ENCODE measurements around the gene PTPRG. TPM values are rescaled to one million over a fixed set of nuclear protein-coding genes. Genes with fewer than 3 reads are reported as not detected.

PTPRG gene
- total and polyA plus RNA-seq, 2 experiments from 2014 or later, result 24.4 to 131 TPM

- Histone ChIP-seq H3K79me2 (replicated peaks; ENCODE audit: insufficient read depth) (peaks cover 85% of the 10 kb centered on the region), H3K36me3 (ENCODE audit: insufficient read depth) (0 out of 2 replicates have a peak, but pooled peaks cover 5% of the 10 kb centered on the region), H3F3A (replicated peaks; ENCODE audit: low read depth) (no peaks in the 10 kb centered on the region), H3K4me2 (no peak overlapping the region), H4K20me1 (replicated peaks; ENCODE audit: insufficient read depth) (peaks cover 10% of the 10 kb centered on the region; the same call in 1 of the 2 replicates), H3K4me3 (no peak overlapping the region), H2AFZ (no peak overlapping the region), H3K4me1 (ENCODE audit: insufficient read depth) (peaks cover 38% of the 10 kb centered on the region), H3K27ac (ENCODE audit: low read depth) (peak overlapping the region; percentile 20; the same call in 1 of the 2 replicates), H3K27me3 (ENCODE audit: insufficient read depth) (no peaks in the 10 kb centered on the region), H3K9me2 (ENCODE audit: insufficient read depth) (peaks cover 9% of the 10 kb centered on the region; the same call in 1 of the 2 replicates)
- Mint-ChIP-seq H3K9me3 (peaks cover 7% of the 10 kb centered on the region; the same call in 1 of the 3 replicates), H3K4me3 (no peak overlapping the region), H3K27ac (no peak overlapping the region; the same call in 1 of the 2 replicates), H3K4me1 (peaks cover 68% of the 10 kb centered on the region), H3K27me3 (ENCODE audit: insufficient read depth, low read depth, poor library complexity) (peaks cover 6% of the 10 kb centered on the region), H3K36me3 (ENCODE audit: low read depth) (peaks cover 14% of the 10 kb centered on the region; the same call in 2 of the 3 replicates)
- TF ChIP-seq POLR2AphosphoS5 (IDR thresholded peaks at IDR 0.05; ENCODE audit: low read depth) (no peak), STAT1 (IDR thresholded peaks at IDR 0.05; ENCODE audit: unreplicated experiment) (no peak), NANOG (IDR thresholded peaks at IDR 0.05; ENCODE audit: borderline replicate concordance) (no peak), CREB1 (CRISPR knock-in tag; IDR thresholded peaks at IDR 0.05; ENCODE audit: low read depth) (no peak), EZH2 (IDR thresholded peaks at IDR 0.05; ENCODE audit: low read depth, unreplicated experiment) (no peak), ZNF114 (CRISPR knock-in tag; IDR thresholded peaks at IDR 0.05) (no peak), JUNB (IDR thresholded peaks at IDR 0.05; ENCODE audit: unreplicated experiment) (no peak)
- TF ChIP-seq, protein P1, sequence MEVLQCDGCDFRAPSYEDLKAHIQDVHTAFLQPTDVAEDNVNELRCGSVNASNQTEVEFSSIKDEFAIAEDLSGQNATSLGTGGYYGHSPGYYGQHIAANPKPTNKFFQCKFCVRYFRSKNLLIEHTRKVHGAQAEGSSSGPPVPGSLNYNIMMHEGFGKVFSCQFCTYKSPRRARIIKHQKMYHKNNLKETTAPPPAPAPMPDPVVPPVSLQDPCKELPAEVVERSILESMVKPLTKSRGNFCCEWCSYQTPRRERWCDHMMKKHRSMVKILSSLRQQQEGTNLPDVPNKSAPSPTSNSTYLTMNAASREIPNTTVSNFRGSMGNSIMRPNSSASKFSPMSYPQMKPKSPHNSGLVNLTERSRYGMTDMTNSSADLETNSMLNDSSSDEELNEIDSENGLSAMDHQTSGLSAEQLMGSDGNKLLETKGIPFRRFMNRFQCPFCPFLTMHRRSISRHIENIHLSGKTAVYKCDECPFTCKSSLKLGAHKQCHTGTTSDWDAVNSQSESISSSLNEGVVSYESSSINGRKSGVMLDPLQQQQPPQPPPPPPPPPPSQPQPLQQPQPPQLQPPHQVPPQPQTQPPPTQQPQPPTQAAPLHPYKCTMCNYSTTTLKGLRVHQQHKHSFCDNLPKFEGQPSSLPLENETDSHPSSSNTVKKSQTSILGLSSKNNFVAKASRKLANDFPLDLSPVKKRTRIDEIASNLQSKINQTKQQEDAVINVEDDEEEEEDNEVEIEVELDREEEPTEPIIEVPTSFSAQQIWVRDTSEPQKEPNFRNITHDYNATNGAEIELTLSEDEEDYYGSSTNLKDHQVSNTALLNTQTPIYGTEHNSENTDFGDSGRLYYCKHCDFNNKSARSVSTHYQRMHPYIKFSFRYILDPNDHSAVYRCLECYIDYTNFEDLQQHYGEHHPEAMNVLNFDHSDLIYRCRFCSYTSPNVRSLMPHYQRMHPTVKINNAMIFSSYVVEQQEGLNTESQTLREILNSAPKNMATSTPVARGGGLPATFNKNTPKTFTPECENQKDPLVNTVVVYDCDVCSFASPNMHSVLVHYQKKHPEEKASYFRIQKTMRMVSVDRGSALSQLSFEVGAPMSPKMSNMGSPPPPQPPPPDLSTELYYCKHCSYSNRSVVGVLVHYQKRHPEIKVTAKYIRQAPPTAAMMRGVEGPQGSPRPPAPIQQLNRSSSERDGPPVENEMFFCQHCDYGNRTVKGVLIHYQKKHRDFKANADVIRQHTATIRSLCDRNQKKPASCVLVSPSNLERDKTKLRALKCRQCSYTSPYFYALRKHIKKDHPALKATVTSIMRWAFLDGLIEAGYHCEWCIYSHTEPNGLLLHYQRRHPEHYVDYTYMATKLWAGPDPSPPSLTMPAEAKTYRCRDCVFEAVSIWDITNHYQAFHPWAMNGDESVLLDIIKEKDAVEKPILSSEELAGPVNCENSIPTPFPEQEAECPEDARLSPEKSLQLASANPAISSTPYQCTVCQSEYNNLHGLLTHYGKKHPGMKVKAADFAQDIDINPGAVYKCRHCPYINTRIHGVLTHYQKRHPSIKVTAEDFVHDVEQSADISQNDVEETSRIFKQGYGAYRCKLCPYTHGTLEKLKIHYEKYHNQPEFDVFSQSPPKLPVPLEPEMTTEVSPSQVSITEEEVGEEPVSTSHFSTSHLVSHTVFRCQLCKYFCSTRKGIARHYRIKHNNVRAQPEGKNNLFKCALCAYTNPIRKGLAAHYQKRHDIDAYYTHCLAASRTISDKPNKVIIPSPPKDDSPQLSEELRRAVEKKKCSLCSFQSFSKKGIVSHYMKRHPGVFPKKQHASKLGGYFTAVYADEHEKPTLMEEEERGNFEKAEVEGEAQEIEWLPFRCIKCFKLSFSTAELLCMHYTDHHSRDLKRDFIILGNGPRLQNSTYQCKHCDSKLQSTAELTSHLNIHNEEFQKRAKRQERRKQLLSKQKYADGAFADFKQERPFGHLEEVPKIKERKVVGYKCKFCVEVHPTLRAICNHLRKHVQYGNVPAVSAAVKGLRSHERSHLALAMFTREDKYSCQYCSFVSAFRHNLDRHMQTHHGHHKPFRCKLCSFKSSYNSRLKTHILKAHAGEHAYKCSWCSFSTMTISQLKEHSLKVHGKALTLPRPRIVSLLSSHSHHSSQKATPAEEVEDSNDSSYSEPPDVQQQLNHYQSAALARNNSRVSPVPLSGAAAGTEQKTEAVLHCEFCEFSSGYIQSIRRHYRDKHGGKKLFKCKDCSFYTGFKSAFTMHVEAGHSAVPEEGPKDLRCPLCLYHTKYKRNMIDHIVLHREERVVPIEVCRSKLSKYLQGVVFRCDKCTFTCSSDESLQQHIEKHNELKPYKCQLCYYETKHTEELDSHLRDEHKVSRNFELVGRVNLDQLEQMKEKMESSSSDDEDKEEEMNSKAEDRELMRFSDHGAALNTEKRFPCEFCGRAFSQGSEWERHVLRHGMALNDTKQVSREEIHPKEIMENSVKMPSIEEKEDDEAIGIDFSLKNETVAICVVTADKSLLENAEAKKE (CRISPR knock-in tag; IDR thresholded peaks at IDR 0.05), result no peak
- TF ChIP-seq, protein P2, sequence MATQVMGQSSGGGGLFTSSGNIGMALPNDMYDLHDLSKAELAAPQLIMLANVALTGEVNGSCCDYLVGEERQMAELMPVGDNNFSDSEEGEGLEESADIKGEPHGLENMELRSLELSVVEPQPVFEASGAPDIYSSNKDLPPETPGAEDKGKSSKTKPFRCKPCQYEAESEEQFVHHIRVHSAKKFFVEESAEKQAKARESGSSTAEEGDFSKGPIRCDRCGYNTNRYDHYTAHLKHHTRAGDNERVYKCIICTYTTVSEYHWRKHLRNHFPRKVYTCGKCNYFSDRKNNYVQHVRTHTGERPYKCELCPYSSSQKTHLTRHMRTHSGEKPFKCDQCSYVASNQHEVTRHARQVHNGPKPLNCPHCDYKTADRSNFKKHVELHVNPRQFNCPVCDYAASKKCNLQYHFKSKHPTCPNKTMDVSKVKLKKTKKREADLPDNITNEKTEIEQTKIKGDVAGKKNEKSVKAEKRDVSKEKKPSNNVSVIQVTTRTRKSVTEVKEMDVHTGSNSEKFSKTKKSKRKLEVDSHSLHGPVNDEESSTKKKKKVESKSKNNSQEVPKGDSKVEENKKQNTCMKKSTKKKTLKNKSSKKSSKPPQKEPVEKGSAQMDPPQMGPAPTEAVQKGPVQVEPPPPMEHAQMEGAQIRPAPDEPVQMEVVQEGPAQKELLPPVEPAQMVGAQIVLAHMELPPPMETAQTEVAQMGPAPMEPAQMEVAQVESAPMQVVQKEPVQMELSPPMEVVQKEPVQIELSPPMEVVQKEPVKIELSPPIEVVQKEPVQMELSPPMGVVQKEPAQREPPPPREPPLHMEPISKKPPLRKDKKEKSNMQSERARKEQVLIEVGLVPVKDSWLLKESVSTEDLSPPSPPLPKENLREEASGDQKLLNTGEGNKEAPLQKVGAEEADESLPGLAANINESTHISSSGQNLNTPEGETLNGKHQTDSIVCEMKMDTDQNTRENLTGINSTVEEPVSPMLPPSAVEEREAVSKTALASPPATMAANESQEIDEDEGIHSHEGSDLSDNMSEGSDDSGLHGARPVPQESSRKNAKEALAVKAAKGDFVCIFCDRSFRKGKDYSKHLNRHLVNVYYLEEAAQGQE (IDR thresholded peaks at IDR 0.05; ENCODE audit: unreplicated experiment), result no peak
- TF ChIP-seq, protein P3, sequence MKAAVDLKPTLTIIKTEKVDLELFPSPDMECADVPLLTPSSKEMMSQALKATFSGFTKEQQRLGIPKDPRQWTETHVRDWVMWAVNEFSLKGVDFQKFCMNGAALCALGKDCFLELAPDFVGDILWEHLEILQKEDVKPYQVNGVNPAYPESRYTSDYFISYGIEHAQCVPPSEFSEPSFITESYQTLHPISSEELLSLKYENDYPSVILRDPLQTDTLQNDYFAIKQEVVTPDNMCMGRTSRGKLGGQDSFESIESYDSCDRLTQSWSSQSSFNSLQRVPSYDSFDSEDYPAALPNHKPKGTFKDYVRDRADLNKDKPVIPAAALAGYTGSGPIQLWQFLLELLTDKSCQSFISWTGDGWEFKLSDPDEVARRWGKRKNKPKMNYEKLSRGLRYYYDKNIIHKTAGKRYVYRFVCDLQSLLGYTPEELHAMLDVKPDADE (IDR thresholded peaks at IDR 0.05), result no peak
- ATAC-seq (no peak), DNase-seq (ENCODE audit: low spot score) (no peak)
Observed at GRCh38 chr3:61862614-61863289, 301.4 kb downstream of the PTPRG start.

Data from GM23338 (cell line).